HUES64 (cell line): Measurements from ENCODE around the gene GALR3.
A peak's percentile ranks its signal among the peaks of the same experiment; 100 is the strongest.
"Not testable (repeated sequence)": the region's sequence is repeated elsewhere in the genome, so short reads cannot be mapped to it uniquely, and the experiment has no call there.

Source experiments
- H3K27ac ChIP-seq: 2 replicates; pipeline ENCODE4 v1.7.0; 2013; ENCODE audit warnings: low read depth, low read length, inconsistent platforms
- H3K27me3 ChIP-seq: 2 replicates; pipeline ENCODE4 v1.6.1; 2013; ENCODE audit warnings: mild to moderate bottlenecking, low read length; ENCODE audit not compliant: insufficient read depth
- H3K36me3 ChIP-seq: 2 replicates; pipeline ENCODE4 v1.6.1; 2013; ENCODE audit warnings: mild to moderate bottlenecking, low read length; ENCODE audit not compliant: insufficient read depth
- H3K4me1 ChIP-seq: 2 replicates; pipeline ENCODE4 v1.6.1; 2013; ENCODE audit warnings: mild to moderate bottlenecking, low read length, moderate library complexity; ENCODE audit not compliant: insufficient read depth
- H3K4me3 ChIP-seq: 2 replicates; pipeline ENCODE4 v1.5.1; 2013; ENCODE audit warnings: mild to moderate bottlenecking, low read length, moderate library complexity
- H3K9ac ChIP-seq: 2 replicates; pipeline ENCODE4 v1.6.1; 2013; ENCODE audit warnings: mild to moderate bottlenecking, low read depth, low read length
- H3K9me3 ChIP-seq: 2 replicates; pipeline ENCODE4 v1.6.1; 2013; ENCODE audit warnings: low read depth, low read length; ENCODE audit not compliant: insufficient read depth
- WGBS: fragments of 150-250, 120-280 bp; methylation state at CpG from one replicate; pipeline ENCODE4 v1.1.7; 2013; ENCODE audit warnings: missing lambda C conversion rate; 5-methylcytosine and 5-hydroxymethylcytosine counted together

The GALR3 gene

GRCh38 chr22:37790234-37790633 lies 32.9 kb upstream of the GALR3 start:
- no peaks in the 10 kb centered on the region for H3K4me1 ChIP-seq
- no peak overlapping the region for H3K9ac ChIP-seq
- no peaks in the 10 kb centered on the region for H3K36me3 ChIP-seq
- no peaks in the 10 kb centered on the region; the same call in 1 of the 2 replicates for H3K27me3 ChIP-seq
- H3K4me3 ChIP-seq, result no peak overlapping the region
- no peak overlapping the region for H3K27ac ChIP-seq
- WGBS, result 75% methylated on average over 2 of the region's 2 CpGs
- H3K9me3 ChIP-seq, result no peaks in the 10 kb centered on the region

DNA sequence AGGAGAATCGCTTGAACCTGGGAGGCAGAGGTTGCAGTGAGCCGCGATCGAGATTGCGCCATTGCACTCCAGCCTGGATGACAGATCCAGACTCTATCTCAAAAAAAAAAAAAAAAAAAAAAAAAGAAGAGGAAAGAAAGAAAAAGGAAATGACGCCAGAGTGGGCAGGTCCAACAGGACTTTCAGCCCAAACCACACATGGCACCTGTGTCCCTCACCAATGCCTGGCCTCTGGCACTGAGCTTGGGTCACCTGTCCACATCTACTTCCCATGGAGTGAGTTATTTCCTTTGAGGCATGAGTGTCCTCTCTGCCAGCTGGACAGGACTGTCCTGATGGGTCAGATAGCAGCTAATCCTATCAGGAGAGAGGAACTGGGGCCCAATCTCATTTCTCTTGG lies 30.7 kb upstream of the GALR3 start:
- Histone ChIP-seq H3K9ac (no peak overlapping the region), H3K27ac (no peak overlapping the region), H3K4me1 (no peaks in the 10 kb centered on the region), H3K36me3 (no peaks in the 10 kb centered on the region), H3K9me3 (no peaks in the 10 kb centered on the region), H3K27me3 (no peaks in the 10 kb centered on the region), H3K4me3 (no peak overlapping the region)
- 98% methylated on average over 5 of the region's 6 CpGs for WGBS

GRCh38 chr22:37794376-37794775 lies 28.8 kb upstream of the GALR3 start:
- Histone ChIP-seq H3K9ac (no peak overlapping the region), H3K4me3 (no peak overlapping the region), H3K27ac (no peak overlapping the region), H3K36me3 (no peaks in the 10 kb centered on the region), H3K27me3 (peaks cover 2% of the 10 kb centered on the region; the same call in 1 of the 2 replicates), H3K9me3 (no peaks in the 10 kb centered on the region), H3K4me1 (no peaks in the 10 kb centered on the region)
- WGBS, result 90% methylated on average over 2 of the region's 2 CpGs

DNA sequence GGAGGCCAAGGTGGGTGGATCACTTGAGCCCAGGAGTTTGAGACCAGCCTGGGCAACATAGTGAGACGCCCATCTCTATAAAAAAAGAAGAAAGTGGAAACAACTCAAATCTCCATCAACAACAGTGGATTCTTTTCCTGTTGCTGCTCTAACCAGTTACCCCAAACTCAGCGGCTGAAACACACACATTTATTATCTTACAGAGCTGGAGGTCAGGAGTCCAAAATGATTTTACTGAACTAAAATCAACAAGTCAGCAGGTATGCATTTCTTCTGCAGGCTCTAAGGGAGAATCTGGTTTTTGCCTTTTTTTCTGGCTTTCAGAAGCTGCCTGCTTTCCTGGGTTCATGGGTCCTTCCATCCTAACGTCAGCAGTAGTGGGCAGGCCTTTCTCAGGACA lies 27.1 kb upstream of the GALR3 start:
- WGBS, result 72% methylated on average over 3 of the region's 3 CpGs
- H3K9me3 ChIP-seq, result no peaks in the 10 kb centered on the region
- H3K4me3 ChIP-seq, result no peak overlapping the region
- H3K27ac ChIP-seq, result no peak overlapping the region
- peaks cover 2% of the 10 kb centered on the region; the same call in 1 of the 2 replicates for H3K27me3 ChIP-seq
- no peaks in the 10 kb centered on the region for H3K4me1 ChIP-seq
- H3K9ac ChIP-seq, result no peak overlapping the region
- H3K36me3 ChIP-seq, result no peaks in the 10 kb centered on the region

DNA sequence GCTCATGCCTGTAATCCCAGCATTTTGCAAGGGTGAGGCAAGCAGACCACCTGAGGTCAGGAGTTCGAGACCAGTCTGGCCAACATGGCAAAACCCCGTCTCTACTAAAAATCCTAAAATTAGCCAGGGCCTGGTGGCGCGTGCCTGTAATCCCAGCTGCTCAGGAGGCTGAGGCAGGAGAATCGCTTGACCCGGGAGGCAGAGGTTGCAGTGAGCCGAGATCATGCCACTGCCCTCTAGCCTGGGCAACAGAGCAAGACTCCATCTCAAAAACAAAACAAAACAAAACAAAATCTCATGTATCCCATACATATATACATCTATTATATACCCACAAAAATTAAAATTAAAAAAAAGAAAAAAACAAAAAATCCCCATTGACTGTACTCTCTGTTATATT lies 25.9 kb upstream of the GALR3 start:
- H3K9ac ChIP-seq, H3K4me3 ChIP-seq, H3K9me3 ChIP-seq, H3K27me3 ChIP-seq, H3K36me3 ChIP-seq, H3K27ac ChIP-seq, H3K4me1 ChIP-seq: not testable (repeated sequence)
- WGBS, result 92% methylated on average over 7 of the region's 7 CpGs

DNA sequence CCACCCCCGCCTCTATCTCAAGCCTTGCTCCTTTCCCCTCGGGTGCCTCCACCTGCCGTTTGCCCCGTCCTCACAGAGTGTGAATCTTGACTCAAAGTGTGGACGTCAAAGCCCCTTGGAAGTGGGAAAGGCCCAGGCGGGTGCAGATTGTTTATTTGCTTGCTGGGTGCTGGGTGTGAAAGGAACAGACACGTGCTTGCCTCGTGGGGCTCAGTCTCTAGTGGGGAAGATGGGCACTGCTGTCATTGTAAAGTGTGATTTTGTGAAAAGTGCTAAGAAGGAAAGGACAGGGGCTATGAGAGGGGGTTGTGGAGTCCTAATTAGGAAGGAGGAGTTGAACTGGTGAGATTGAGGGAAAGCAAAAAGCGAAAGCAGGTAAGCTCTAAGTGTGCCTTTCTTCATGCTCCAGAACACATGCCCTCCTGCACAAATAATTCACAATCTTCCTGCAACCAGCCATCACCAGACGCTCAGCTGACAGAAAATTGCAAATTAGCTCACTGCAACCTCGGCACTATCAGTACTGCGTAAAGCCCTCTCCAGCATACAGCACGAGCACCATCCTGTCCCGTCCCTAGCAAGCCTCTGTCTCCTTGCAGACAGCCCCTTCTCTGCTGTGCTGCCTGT lies 25.2 kb upstream of the GALR3 start:
- Histone ChIP-seq H3K9ac (no peak overlapping the region), H3K4me1 (peaks cover 1% of the 10 kb centered on the region; the same call in 1 of the 2 replicates), H3K4me3 (no peak overlapping the region), H3K27ac (no peak overlapping the region), H3K9me3 (no peaks in the 10 kb centered on the region), H3K27me3 (peaks cover 4% of the 10 kb centered on the region), H3K36me3 (no peaks in the 10 kb centered on the region)
- 74% methylated on average over 14 of the region's 14 CpGs for WGBS

DNA sequence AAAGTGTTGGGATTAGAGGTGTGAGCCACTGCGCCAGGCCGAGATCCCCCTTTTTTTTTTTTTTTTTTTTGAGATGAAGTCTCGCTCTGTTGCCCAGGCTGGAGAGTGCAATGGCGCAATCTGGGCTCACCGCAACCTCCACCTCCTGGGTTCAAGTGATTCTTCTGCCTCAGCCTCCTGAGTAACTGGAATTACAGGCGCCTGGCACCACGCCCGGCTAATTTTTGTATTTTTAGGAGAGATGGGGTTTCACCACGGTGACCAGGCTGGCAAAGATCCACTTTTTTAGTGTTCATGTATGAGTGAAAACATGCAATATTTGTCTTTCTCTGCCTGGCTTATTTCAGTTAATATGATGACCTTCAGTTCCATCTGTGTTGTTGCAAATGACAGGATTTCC lies 23.2 kb upstream of the GALR3 start:
- not testable (repeated sequence) for H3K4me3 ChIP-seq, H3K9me3 ChIP-seq, H3K4me1 ChIP-seq, H3K36me3 ChIP-seq, H3K27ac ChIP-seq, H3K9ac ChIP-seq
- H3K27me3 ChIP-seq, result peaks cover 21% of the 10 kb centered on the region
- 85% methylated on average over 9 of the region's 9 CpGs for WGBS

DNA sequence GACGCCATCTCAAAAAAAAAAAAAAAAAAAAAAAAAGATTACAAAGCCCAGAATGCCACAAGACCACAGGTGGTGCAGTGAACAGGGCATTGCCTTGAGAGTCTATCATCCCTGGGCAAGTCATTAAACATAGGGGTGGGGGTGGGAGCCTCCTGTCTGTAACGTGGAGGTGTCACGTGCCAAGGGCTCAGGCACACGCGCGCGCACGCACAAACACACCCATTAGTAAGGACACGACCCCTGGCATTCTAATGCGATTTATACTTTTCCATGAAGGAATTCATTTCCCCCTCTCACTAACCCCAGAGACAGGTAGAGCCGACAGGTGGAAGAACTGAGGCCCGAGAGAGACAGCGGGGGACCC lies 21.3 kb upstream of the GALR3 start:
- Histone ChIP-seq H3K27ac (no peak overlapping the region), H3K9me3 (no peaks in the 10 kb centered on the region), H3K4me3 (peak overlapping the region; percentile 83), H3K36me3 (no peaks in the 10 kb centered on the region), H3K9ac (no peak overlapping the region), H3K4me1 (peaks cover 9% of the 10 kb centered on the region; the same call in 1 of the 2 replicates), H3K27me3 (peaks cover 31% of the 10 kb centered on the region)
- WGBS, result 2% methylated on average over 13 of the region's 13 CpGs

DNA sequence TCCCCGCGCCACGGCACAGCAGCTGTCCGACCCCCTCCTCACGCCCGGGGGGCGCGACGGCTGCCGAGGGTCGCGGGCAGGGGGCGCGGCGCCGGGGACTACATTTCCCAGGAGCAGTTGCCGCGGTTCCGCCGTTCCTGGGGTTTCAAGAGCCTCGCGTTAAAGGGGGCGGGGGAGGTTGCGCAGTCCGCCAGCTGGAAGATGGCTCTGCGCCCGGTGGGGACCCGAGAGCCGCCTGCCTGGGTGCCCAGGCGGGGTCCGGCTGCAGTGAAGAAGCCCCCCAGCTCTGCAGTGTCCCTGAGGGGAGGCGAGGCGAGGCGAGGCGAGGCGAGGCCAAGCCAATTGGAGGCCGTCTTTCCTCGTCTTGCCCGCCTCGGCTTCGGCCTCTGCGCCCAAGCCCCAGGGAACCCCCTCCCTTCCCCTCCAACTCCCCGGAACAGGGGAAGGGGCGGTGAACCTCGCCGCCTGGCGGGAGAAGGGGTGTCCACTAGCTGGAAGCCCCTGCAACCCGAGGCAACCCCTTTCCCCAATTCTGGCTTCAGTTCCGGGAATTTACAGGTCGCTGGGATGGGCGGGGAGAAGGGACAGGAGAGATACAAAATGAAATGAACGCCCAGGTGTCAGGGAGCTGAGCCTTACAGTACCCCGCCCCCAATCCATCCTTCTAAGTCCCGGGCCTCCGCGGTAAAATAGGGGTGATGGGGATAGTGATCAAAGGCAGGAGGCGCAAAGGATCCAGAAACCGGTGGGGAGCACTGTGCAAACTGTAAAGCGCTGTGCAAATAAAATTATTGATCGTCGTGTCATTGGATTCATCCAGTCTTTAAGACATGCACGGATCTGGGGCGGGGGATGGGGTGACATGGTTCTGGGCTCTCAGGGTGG lies 20.6 kb upstream of the GALR3 start:
- under 1% methylated on average over 63 of the region's 63 CpGs for WGBS
- Histone ChIP-seq H3K4me1 (peaks cover 9% of the 10 kb centered on the region; the same call in 1 of the 2 replicates), H3K9me3 (no peaks in the 10 kb centered on the region), H3K36me3 (no peaks in the 10 kb centered on the region), H3K27ac (no peak overlapping the region; the same call in 1 of the 2 replicates), H3K27me3 (peaks cover 31% of the 10 kb centered on the region), H3K4me3 (peak overlapping the region; percentile 83), H3K9ac (0 out of 2 replicates have a peak overlapping the region, but pooled peaks have one; percentile 1)

DNA sequence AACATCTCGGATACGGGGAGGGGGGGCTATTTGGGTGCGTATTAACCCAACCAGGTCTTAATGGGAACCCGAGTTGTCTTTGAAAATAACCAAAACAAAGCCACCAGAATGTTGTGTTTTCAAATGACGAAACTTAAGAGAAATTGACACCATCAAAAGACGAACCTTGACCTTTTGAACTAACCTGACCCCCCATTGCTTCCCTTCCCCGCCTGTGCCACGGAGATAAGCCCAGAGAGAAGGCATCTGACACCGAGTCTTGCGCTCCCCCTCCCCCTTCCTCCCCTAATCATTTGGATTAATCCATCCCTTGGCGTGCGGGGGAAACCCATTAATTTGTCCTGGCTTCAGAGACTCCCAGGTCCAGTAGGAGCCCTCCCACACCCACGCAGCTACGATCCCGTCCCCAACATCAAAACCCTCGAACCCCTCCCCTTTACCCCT lies 20.0 kb upstream of the GALR3 start:
- Histone ChIP-seq H3K4me1 (peaks cover 9% of the 10 kb centered on the region; the same call in 1 of the 2 replicates), H3K9me3 (no peaks in the 10 kb centered on the region), H3K9ac (peak overlapping the region; percentile 90), H3K4me3 (peak overlapping the region; percentile 83), H3K27ac (no peak overlapping the region), H3K27me3 (peaks cover 33% of the 10 kb centered on the region), H3K36me3 (no peaks in the 10 kb centered on the region)
- WGBS, result under 1% methylated on average over 16 of the region's 16 CpGs

- H3K36me3 ChIP-seq, result no peaks in the 10 kb centered on the region
- WGBS, result 12% methylated on average over 32 of the region's 34 CpGs
- peak overlapping the region; percentile 90 for H3K9ac ChIP-seq
- peaks cover 9% of the 10 kb centered on the region; the same call in 1 of the 2 replicates for H3K4me1 ChIP-seq
- H3K9me3 ChIP-seq, result no peaks in the 10 kb centered on the region
- peak overlapping the region; percentile 83 for H3K4me3 ChIP-seq
- H3K27ac ChIP-seq, result no peak overlapping the region; the same call in none of the 2 replicates
- H3K27me3 ChIP-seq, result peaks cover 39% of the 10 kb centered on the region
Measured at GRCh38 chr22:37803639-37804351, 19.4 kb upstream of the GALR3 start.
